GM21360 (cell line): Measurements from ENCODE around the gene ADAM11.

ENCODE experiments used
- ATAC-seq: cut with Tn5 transposase; IDR thresholded peaks from one replicate; pipeline ENCODE4 v1.9.1; 2021; ENCODE audit warnings: mild to moderate bottlenecking, moderate library complexity; ENCODE audit not compliant: unreplicated experiment

The ADAM11 gene

DNA sequence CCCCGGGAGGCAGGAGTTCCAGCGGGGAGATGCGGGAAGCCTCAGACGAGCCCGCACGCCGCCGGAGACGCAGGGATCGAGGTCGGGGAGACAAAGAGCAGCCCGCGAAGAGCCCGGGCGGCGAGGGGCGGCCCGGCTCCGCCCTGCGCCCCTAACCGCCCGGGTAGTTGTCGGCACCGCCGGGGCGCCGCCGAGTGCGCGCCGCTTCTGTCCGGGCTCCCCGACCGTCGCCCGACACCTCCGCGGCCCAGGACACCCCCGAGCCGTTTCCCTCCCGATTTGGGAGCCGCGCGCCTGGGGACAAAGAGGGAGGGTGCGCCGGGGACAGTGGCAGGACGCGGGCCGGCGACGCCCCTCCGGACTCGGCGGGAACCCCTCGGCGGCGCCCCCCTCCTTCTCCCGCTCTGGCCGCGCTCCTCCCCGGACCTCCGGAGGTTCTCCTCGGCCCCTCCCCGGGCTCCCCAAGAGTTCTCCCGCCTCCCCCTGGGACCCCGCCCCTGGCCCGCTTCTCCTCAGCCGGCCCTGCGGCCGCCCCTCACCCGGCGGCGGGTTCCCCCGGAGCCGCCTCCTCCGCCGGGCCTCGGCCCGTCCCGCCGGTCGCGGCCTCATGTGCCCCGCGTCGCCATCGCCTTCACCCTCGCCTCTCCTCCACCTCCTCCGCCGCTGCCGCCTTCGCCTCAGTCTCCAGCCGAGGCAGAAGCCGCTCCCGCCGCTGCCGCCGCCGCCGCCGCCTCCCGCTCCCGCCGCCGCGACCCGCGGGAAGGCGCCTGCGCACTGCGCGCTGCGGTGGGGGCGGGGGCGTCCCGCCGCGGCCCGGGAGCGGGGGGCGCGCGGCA is 71.0 kb downstream of the ADAM11 start, which contains the start of gene GJC1:
Gene GJC1, minus strand, starts transcription at position 765 of the 836 bp plus-strand sequence. CDS start 24,470 bp downstream, outside the sequence.
- no peak for ATAC-seq

DNA sequence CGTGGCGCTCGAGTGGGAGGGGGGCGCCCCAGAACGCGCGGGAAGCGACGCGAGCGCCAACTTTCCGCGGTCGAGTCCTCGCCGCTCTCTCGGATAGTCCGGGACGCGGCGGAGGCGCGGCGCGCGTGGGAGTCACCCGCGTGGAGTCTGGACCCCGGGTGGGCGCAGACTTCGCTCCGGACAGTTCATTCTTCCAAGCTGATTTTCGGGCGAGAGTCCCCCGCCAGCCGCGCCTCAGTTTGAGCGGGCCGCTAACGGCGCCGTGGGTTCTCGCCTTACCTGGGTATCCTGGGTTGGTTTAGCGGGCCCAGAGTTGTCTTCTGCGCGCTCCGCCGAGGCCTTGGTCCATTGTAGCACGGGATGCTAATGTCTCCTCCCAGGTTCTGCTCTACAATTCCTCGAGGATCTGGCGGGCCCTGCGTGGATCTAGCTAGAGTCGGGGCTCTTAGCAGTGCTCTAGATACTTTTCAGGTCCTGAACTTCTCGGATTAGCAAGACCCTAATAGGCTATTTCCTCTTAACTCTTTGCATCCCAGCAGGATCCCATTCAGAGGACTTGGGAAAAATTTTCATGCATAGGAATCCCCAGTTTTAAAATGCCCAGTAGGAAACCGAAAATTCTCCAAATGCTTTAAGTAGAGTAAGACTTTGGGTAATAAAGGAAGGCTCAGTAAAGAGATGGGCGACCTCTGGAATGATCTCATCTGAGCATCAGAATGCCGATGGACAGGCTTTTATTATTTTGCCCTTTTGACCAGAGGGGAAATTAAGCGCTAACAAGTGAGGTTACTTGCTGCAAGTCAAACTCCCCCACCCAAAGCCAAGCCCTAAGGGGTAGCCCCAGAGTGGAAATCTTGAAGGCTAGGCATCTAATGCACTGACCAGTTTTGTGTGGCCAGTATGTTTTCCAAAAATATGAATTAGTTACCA is 71.8 kb downstream of the ADAM11 start:
- ATAC-seq, result no peak

DNA sequence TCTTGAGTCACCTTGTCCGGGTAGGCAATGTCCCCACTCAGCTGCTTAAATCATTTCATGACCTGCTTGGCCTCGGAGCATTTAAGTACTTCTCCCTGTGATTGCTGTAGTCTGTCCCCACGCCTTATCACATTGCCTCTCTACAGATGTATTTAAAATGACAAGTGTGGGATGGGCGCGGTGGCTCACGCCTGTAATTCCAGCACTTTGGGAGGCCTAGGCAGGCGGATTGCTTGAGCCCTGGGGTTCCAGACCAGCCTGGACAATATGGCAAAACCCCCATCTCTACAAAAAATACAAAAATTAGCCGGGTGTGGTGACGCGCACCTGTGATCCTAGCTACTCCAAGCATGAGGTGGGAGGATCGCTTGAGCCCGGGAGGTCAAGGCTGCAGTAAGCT is 72.6 kb downstream of the ADAM11 start:
- ATAC-seq, result no peak
